ENCODE measurements around the gene TMEM204.

GRCh38 chr16:1580956-1581355 lies 47.5 kb downstream of the TMEM204 start:
- no peak for TF ChIP-seq POLR2AphosphoS5 (IDR thresholded peaks at IDR 0.05; ENCODE audit: low read depth, low read length)
- no peak for TF ChIP-seq SIN3A (IDR thresholded peaks at IDR 0.05; ENCODE audit: borderline replicate concordance, insufficient read depth, low read length)

Data from PFSK-1 (cell line).